ENCODE measurements around the gene CSTB.

Gene CSTB

GRCh38 chr21:43774163-43774562, 1.9 kb downstream of the CSTB start:
- Histone ChIP-seq H3K4me3 (ENCODE audit: low read depth, low read length) (no peak overlapping the region), H3K27ac (ENCODE audit: low read depth, low read length) (no peak overlapping the region), H3K9me3 (ENCODE audit: control insufficient read depth, insufficient read depth, low read length) (no peaks in the 10 kb centered on the region), H3K4me1 (ENCODE audit: control insufficient read depth, insufficient read depth, low read length) (peaks cover 20% of the 10 kb centered on the region), H3K27me3 (ENCODE audit: control insufficient read depth, insufficient read depth, low read length) (no peaks in the 10 kb centered on the region), H3K9ac (ENCODE audit: low read depth, low read length) (no peak overlapping the region), H3K36me3 (ENCODE audit: control insufficient read depth, insufficient read depth, low read length) (peaks cover 17% of the 10 kb centered on the region)

- Histone ChIP-seq H3K4me1 (ENCODE audit: control insufficient read depth, insufficient read depth, low read length) (peaks cover 31% of the 10 kb centered on the region), H3K36me3 (ENCODE audit: control insufficient read depth, insufficient read depth, low read length) (peaks cover 17% of the 10 kb centered on the region), H3K27me3 (ENCODE audit: control insufficient read depth, insufficient read depth, low read length) (no peaks in the 10 kb centered on the region), H3K27ac (ENCODE audit: low read depth, low read length) (no peak overlapping the region), H3K9ac (ENCODE audit: low read depth, low read length) (no peak overlapping the region), H3K9me3 (ENCODE audit: control insufficient read depth, insufficient read depth, low read length) (no peaks in the 10 kb centered on the region), H3K4me3 (ENCODE audit: low read depth, low read length) (no peak overlapping the region)
These were observed 3.7 kb downstream of the CSTB start for GRCh38 chr21:43772425-43772821.

GRCh38 chr21:43771698-43772424, 4.2 kb downstream of the CSTB start:
- H3K27me3 ChIP-seq (ENCODE audit: control insufficient read depth, insufficient read depth, low read length) = no peaks in the 10 kb centered on the region
- H3K36me3 ChIP-seq (ENCODE audit: control insufficient read depth, insufficient read depth, low read length) = peaks cover 17% of the 10 kb centered on the region
- no peak overlapping the region for H3K4me3 ChIP-seq (ENCODE audit: low read depth, low read length)
- H3K27ac ChIP-seq (ENCODE audit: low read depth, low read length) = no peak overlapping the region
- no peak overlapping the region for H3K9ac ChIP-seq (ENCODE audit: low read depth, low read length)
- no peaks in the 10 kb centered on the region for H3K9me3 ChIP-seq (ENCODE audit: control insufficient read depth, insufficient read depth, low read length)
- peaks cover 31% of the 10 kb centered on the region for H3K4me1 ChIP-seq (ENCODE audit: control insufficient read depth, insufficient read depth, low read length)

GRCh38 chr21:43771199-43771675, 4.9 kb downstream of the CSTB start:
- H3K36me3 ChIP-seq (ENCODE audit: control insufficient read depth, insufficient read depth, low read length) = peaks cover 17% of the 10 kb centered on the region
- H3K27me3 ChIP-seq (ENCODE audit: control insufficient read depth, insufficient read depth, low read length) = no peaks in the 10 kb centered on the region
- H3K9me3 ChIP-seq (ENCODE audit: control insufficient read depth, insufficient read depth, low read length) = no peaks in the 10 kb centered on the region
- H3K9ac ChIP-seq (ENCODE audit: low read depth, low read length) = no peak overlapping the region
- H3K4me1 ChIP-seq (ENCODE audit: control insufficient read depth, insufficient read depth, low read length) = peaks cover 31% of the 10 kb centered on the region
- H3K27ac ChIP-seq (ENCODE audit: low read depth, low read length) = no peak overlapping the region
- H3K4me3 ChIP-seq (ENCODE audit: low read depth, low read length) = no peak overlapping the region

- no peaks in the 10 kb centered on the region for H3K27me3 ChIP-seq (ENCODE audit: control insufficient read depth, insufficient read depth, low read length)
- H3K9ac ChIP-seq (ENCODE audit: low read depth, low read length) = no peak overlapping the region
- peaks cover 28% of the 10 kb centered on the region for H3K4me1 ChIP-seq (ENCODE audit: control insufficient read depth, insufficient read depth, low read length)
- H3K4me3 ChIP-seq (ENCODE audit: low read depth, low read length) = no peak overlapping the region
- peaks cover 17% of the 10 kb centered on the region for H3K36me3 ChIP-seq (ENCODE audit: control insufficient read depth, insufficient read depth, low read length)
- H3K9me3 ChIP-seq (ENCODE audit: control insufficient read depth, insufficient read depth, low read length) = no peaks in the 10 kb centered on the region
- H3K27ac ChIP-seq (ENCODE audit: low read depth, low read length) = no peak overlapping the region
These were observed 5.9 kb downstream of the CSTB start for GRCh38 chr21:43770066-43770655.

- Histone ChIP-seq H3K27ac (ENCODE audit: low read depth, low read length) (no peak overlapping the region), H3K27me3 (ENCODE audit: control insufficient read depth, insufficient read depth, low read length) (no peaks in the 10 kb centered on the region), H3K9me3 (ENCODE audit: control insufficient read depth, insufficient read depth, low read length) (no peaks in the 10 kb centered on the region), H3K36me3 (ENCODE audit: control insufficient read depth, insufficient read depth, low read length) (peaks cover 15% of the 10 kb centered on the region), H3K9ac (ENCODE audit: low read depth, low read length) (no peak overlapping the region), H3K4me1 (ENCODE audit: control insufficient read depth, insufficient read depth, low read length) (peaks cover 27% of the 10 kb centered on the region), H3K4me3 (ENCODE audit: low read depth, low read length) (no peak overlapping the region)
These were observed 6.7 kb downstream of the CSTB start for GRCh38 chr21:43769325-43769958.

- peak overlapping the region; percentile 67 for H3K27ac ChIP-seq (ENCODE audit: low read depth, low read length)
- no peak overlapping the region for H3K9ac ChIP-seq (ENCODE audit: low read depth, low read length)
These were observed 7.3 kb downstream of the CSTB start for GRCh38 chr21:43768868-43769167.

GRCh38 chr21:43767984-43768867, 7.9 kb downstream of the CSTB start:
- no peak overlapping the region for H3K9ac ChIP-seq (ENCODE audit: low read depth, low read length)
- H3K9me3 ChIP-seq (ENCODE audit: control insufficient read depth, insufficient read depth, low read length) = no peaks in the 10 kb centered on the region
- H3K27ac ChIP-seq (ENCODE audit: low read depth, low read length) = peak overlapping the region; percentile 67
- H3K36me3 ChIP-seq (ENCODE audit: control insufficient read depth, insufficient read depth, low read length) = peaks cover 3% of the 10 kb centered on the region
- H3K27me3 ChIP-seq (ENCODE audit: control insufficient read depth, insufficient read depth, low read length) = no peaks in the 10 kb centered on the region
- H3K4me1 ChIP-seq (ENCODE audit: control insufficient read depth, insufficient read depth, low read length) = peaks cover 27% of the 10 kb centered on the region
- H3K4me3 ChIP-seq (ENCODE audit: low read depth, low read length) = no peak overlapping the region

More at GRCh38 chr21:43768868-43769167, 7.3 kb downstream of the CSTB start:
- H3K4me3 ChIP-seq (ENCODE audit: low read depth, low read length) = no peak overlapping the region
- no peaks in the 10 kb centered on the region for H3K27me3 ChIP-seq (ENCODE audit: control insufficient read depth, insufficient read depth, low read length)
- peaks cover 9% of the 10 kb centered on the region for H3K36me3 ChIP-seq (ENCODE audit: control insufficient read depth, insufficient read depth, low read length)
- no peaks in the 10 kb centered on the region for H3K9me3 ChIP-seq (ENCODE audit: control insufficient read depth, insufficient read depth, low read length)
- H3K4me1 ChIP-seq (ENCODE audit: control insufficient read depth, insufficient read depth, low read length) = peaks cover 27% of the 10 kb centered on the region

- H3K27ac ChIP-seq (ENCODE audit: low read depth, low read length) = peak overlapping the region; percentile 67
- H3K9me3 ChIP-seq (ENCODE audit: control insufficient read depth, insufficient read depth, low read length) = no peaks in the 10 kb centered on the region
- H3K9ac ChIP-seq (ENCODE audit: low read depth, low read length) = no peak overlapping the region
- no peaks in the 10 kb centered on the region for H3K27me3 ChIP-seq (ENCODE audit: control insufficient read depth, insufficient read depth, low read length)
- H3K4me3 ChIP-seq (ENCODE audit: low read depth, low read length) = no peak overlapping the region
- H3K36me3 ChIP-seq (ENCODE audit: control insufficient read depth, insufficient read depth, low read length) = no peaks in the 10 kb centered on the region
- H3K4me1 ChIP-seq (ENCODE audit: control insufficient read depth, insufficient read depth, low read length) = peaks cover 23% of the 10 kb centered on the region
These were observed 8.6 kb downstream of the CSTB start for GRCh38 chr21:43767498-43767983.

- H3K4me3 ChIP-seq (ENCODE audit: low read depth, low read length) = no peak overlapping the region
- no peak overlapping the region for H3K27ac ChIP-seq (ENCODE audit: low read depth, low read length)
- H3K27me3 ChIP-seq (ENCODE audit: control insufficient read depth, insufficient read depth, low read length) = no peaks in the 10 kb centered on the region
- no peaks in the 10 kb centered on the region for H3K36me3 ChIP-seq (ENCODE audit: control insufficient read depth, insufficient read depth, low read length)
- H3K9me3 ChIP-seq (ENCODE audit: control insufficient read depth, insufficient read depth, low read length) = no peaks in the 10 kb centered on the region
- no peak overlapping the region for H3K9ac ChIP-seq (ENCODE audit: low read depth, low read length)
- peaks cover 20% of the 10 kb centered on the region for H3K4me1 ChIP-seq (ENCODE audit: control insufficient read depth, insufficient read depth, low read length)
These were observed 9.2 kb downstream of the CSTB start for GRCh38 chr21:43766734-43767497.

All from HUES48 (cell line).